GM21619 (cell line): ENCODE measurements around the gene SLC35F4.
"Not testable (repeated sequence)": the region's sequence is repeated elsewhere in the genome, so short reads cannot be mapped to it uniquely, and the experiment has no call there.

Experiments
- ATAC-seq: cut with Tn5 transposase; IDR thresholded peaks from one replicate; pipeline ENCODE4 v1.9.1; 2021; ENCODE audit not compliant: unreplicated experiment

The SLC35F4 gene

GRCh38 chr14:57809808-57810207 is 56.1 kb downstream of the SLC35F4 start:
- ATAC-seq: no peak

GRCh38 chr14:57797160-57797559 is 68.7 kb downstream of the SLC35F4 start:
- ATAC-seq: no peak

GRCh38 chr14:57796556-57796955 is 69.3 kb downstream of the SLC35F4 start:
- ATAC-seq: no peak

- no peak for ATAC-seq
Observed at GRCh38 chr14:57785058-57785457, 80.8 kb downstream of the SLC35F4 start.

- ATAC-seq: no peak
Observed at GRCh38 chr14:57771801-57772200, 94.1 kb downstream of the SLC35F4 start.

DNA sequence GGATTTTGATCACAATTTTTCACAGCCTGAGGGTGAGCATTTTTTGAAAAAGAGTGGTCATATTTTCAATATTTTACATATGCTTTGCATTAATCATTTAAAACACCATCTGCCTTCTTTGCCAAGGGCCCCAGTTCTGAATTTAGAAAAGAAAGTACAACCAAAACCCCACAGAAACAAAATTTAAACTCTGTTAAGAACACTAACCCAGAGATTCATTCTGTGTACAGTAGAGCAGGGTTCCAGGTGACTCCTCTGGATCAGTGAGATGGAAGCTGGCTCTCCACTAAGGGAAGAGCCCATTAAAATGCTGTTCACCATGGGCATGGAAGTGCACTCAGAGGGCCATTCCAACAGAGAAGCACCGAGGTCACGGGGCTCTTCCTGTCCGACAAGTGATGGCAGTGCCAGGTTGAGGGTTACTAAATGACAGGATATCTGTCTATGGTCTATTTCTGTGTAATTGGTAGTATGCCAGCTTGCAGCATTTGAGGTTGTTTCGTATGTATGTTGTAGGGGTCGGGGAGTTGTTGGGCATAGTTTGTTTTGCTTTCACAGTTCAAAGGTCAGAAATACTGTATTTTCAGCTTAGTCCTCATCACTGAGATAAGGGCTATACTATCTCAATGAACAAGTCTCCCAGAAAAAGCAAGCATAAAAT is 95.9 kb downstream of the SLC35F4 start:
- no peak for ATAC-seq

- no peak for ATAC-seq
Observed at GRCh38 chr14:57761800-57762199, 104.1 kb downstream of the SLC35F4 start.

DNA sequence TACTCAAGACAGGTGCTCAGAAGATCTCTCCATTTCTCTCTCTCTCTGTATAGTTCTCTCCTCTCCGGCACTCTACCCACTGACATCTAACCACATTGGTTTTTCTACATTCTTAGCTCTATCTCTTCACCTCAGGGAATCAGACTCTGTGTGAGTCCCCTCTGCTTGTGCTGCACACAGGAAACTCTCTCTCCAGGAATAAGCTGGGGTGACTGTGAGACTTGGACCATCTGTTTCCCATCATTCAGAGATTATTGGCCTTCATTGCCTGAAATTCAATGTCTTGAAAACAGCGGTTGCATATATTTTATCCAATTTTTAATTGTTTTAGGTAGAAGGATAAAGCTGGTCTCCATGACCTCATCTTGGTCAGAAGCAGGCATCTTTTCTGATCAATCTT is 105.0 kb downstream of the SLC35F4 start:
- ATAC-seq: no peak

- no peak for ATAC-seq
Observed at GRCh38 chr14:57755018-57755521, 110.8 kb downstream of the SLC35F4 start.

DNA sequence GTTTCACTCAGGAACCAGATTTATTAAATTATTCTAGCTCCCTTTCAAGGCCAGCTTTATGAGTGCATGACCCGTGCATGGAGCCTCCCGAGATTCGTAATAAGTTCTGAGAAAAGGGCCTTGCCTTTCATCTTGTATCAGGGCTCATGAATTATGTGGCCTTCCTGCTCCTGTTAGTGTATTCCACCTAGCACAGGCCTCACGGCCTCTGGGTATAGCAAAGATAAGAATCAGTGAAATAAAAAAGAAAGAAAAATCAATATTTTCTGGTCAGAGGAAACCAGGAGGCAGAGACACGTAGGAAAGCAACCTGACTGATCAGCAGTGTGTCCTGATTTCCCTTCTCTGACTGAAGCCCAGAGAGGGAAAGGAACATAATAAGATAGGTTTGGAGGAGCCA is 111.4 kb downstream of the SLC35F4 start:
- ATAC-seq: no peak

GRCh38 chr14:57753821-57754220 is 112.1 kb downstream of the SLC35F4 start:
- ATAC-seq: no peak

- ATAC-seq: not testable (repeated sequence)
Observed at GRCh38 chr14:57752142-57752695, 113.7 kb downstream of the SLC35F4 start.

GRCh38 chr14:57751400-57751799 is 114.5 kb downstream of the SLC35F4 start:
- ATAC-seq: no peak

DNA sequence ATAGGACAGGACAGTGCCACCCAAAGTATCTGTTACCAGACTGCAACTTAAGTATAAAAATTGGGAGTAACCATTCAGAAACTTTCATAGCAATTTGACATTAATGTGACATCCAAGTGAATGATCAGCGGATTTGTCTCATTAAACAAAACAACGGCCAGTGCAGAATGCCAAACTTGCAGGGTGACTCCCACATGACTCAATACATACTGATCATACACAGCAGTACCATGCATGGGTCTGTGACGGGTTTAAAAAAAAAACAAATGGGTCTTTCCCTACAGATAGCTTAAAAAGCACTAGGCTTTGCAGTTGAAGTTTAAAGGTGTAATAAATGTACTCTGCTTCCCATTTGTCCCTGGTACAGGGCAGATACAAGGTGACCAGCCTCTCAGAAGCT is 116.6 kb downstream of the SLC35F4 start:
- ATAC-seq: no peak

GRCh38 chr14:57748279-57748678 is 117.6 kb downstream of the SLC35F4 start:
- no peak for ATAC-seq

DNA sequence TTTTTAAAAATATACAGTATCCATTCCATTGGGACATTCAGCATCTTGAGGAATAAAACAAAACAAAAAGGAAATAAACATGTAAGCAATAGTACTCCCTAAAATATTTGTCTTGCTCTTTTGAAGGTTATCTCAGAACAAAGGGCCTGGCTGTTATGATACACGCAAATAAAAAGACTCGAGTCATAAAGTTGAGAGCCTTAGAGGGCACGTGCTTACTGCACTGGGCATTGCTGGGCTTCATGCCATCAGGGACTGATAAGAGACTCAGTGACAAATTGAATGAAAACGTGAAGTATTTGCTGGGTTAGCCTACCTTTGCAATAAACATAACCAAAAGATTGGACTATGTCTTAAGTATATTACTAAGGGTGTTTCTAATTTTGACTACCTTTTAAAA is 118.9 kb downstream of the SLC35F4 start:
- ATAC-seq: no peak

DNA sequence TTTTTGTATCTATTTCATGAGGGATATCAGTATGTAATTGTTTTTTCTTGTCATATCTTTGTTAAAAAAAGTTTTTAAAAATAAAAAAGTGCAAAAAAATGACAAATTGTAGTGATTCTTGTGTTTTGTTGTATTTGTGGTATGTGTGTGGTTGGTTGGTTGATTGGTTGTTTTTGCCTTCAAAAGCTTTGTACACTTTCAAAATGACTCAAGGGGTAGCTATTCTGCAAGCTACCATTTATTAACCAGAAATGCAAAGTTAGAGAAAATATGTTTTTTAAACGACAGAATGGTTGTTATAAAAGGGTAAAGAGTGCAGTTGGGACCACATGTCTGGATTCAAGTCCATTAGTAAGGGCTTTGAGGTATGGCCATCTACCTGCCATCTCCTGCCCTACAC is 119.3 kb downstream of the SLC35F4 start:
- no peak for ATAC-seq

DNA sequence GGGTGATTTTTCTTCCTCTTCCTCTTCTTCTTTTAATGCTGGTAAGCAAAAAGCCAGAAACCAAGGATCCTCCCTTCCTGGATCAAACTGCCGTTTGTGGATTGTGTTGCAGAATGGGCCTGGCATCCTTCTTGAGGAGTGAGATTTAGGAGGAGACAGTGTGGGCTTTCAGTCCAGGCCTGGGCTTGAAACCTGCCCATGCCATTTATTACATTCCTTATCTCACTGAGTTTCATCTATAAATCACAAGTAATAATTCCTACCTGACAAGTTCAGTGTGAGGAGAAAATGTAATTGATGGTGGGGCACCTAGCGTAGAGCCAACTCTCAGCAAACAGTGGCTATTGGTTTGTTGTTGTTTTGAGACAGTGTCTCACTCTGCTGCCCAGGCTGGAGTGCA is 126.4 kb downstream of the SLC35F4 start:
- no peak for ATAC-seq

GRCh38 chr14:57737598-57737997 is 128.3 kb downstream of the SLC35F4 start:
- ATAC-seq: no peak

DNA sequence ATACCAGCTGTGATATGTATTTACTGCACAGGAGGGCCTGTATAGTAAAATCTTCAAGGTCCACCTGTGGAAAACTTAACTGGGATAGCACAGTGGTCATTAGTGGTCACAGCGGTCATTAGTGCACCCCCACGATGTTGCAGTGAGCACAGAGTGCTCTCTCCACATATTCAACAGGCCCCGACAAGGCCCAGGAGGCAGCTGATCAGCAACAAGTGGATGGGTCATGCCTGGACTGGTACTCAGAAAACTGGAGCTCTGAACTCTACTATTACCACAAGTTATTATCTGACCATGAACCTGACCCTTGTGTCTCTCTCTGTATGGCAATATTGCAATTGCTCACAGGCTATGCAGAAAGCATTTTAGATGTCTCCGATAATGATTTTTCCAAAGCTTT is 129.5 kb downstream of the SLC35F4 start:
- no peak for ATAC-seq

DNA sequence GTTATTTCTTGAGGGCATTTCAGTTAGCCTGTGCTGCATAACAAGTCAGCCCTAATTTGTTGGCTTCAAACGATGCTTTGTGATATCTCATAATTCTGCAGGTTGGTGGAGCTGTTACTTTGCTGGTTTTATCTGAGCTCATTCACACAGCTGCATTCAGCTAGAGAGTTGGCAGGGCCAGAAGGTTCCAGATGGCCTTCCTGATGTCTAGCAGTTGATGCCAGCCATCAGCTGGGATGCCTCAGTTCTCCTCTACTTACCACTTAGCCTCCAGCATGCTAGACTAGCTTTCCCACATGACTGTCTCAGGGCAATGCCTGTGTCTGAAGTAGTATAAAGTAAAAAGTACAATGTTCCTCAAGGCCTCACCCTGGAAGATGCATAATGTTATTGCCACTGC is 130.6 kb downstream of the SLC35F4 start:
- no peak for ATAC-seq

- no peak for ATAC-seq
Observed at GRCh38 chr14:57732463-57733285, 133.2 kb downstream of the SLC35F4 start.
